ENCODE data around the gene FRMD4A.

FRMD4A gene

DNA sequence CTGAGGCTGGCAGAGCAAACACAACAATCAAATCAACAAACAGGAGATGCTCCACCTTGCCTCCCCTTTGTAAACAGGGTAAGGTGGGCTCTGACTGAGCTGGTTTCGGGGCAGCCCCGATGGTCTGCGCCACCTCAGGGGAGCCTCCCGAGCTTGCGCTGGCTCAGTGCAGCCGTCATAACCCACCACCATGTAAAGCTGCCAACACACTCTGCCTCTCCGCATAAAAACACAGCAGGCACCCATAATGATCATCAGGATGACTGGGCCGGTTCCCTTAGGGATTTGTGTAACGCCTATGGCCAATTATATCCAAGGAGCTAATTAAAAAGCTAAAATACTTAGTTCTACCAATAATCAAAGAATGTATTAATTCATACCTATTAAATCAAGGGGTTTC is 619.4 kb downstream of the FRMD4A start:
- no peak for DNase-seq

DNA sequence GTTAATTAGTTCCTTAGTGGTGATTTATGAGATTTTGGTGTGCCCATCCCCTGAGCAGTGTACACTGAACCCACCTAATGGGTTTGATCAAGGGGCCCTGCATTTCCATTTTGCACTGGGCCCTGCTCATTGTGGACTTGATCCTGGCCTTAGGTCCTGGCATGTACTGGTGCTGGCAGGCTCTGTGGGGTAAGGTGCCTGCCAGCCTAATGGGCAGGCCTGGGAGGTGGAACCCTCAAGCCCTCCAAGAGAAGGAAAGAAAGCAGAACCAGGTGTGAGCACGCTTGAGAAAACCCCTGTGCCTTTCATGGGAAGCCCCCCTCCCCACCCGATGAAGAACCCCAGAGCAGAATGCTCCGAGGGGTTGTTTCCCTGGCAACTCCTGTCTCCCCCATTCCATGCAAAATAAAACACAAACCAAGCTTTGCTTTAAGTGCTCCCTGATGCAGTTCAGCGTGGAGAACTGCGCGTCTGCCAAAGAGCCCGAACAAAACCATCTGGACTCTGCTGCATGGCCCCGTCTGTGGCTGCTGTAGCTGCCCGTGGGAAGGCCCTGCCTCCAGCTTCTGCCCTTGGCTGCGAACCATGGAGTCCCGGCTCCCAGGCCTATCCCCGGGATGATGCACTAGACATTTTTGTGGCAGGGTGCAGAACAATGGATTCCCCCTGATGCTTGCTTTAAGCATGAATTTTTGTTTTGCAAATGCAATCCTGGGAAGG is 620.6 kb downstream of the FRMD4A start:
- DNase-seq, result no peak

DNA sequence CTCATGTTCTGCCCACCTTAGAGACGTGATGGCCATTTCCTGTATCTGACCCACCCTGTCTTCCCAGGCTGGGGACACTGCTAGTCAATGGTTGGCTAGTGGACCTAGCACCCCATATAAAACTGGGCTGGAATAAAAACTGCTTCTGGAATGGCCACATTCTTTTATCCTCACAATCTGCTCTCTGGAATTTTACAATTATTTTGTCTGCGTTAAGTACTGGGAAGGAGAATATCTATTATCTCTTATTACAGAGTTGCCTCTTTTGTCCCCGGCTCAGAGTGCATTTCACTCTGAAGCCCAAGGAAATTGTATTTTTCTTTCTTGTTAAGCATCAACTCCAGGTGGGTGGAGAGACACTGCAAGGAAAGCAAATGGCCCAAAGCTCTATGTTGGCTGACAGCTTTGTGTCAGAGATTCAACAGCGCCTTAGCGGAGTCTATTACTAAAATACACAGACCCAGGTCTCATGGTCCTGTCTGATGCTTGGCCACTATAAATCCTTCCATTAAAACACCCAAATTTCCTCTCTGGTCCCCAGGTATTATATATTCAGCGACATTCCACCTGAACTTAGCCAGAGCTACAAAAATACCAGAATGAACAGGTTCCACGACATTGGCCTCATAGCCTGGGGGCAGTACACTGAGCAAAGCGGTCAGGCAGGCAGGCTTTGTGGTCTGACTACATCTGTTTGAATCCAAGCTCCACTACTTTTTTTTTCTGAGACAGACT is 622.3 kb downstream of the FRMD4A start:
- DNase-seq, result no peak

DNA sequence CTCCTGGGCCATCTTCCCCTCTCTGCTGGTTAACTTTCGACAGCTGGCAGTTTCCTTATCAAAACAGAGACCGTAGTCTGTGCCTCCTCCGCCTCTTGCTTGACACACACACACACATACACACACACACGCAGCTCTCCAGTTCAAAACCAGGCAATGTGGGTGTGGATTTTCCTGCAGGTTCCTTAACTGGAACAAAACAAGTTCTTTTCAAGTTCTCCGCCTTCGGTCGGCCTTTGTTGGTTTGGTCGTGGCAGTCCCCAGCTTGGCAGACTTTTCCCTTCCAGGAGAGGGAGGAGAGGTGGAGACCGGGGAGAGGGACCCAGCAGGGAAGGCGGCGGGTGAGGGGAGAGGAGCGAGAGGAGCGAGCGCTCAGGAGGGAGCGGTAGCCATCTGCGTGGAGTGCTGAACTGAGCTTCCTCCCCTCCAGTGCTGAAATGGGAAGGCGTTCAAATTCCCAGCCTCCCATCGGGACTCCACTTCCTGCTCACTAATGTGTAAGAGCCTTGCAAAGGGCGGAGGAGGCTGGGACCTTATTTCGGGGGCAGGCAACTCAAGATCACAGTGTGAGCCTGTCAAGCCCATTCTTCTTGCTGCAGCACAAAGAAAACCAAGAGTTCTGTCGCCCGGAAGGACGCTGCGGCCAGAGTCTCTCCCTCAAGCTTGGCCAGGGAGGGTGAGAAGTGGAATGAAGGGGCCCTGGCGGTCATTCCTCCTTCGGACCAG is 623.4 kb downstream of the FRMD4A start:
- no peak for DNase-seq

DNA sequence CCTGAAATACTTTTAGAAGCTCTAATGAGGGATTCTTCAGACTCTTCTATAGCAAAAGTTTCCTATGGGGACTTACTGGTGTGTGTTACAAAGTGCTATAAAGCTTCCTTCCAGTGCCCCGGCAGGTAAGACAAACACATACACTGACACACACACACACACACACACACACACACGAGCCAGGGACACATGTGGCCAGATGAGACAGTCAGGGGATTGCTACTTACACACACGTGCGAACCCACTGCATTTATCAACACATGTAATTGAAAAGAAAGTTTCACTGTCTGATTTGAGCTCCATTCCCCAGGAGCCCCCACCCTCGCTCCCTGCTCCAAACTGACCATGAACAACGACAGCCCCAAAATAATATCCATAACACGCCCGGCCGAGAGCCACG is 624.1 kb downstream of the FRMD4A start:
- DNase-seq, result no peak

DNA sequence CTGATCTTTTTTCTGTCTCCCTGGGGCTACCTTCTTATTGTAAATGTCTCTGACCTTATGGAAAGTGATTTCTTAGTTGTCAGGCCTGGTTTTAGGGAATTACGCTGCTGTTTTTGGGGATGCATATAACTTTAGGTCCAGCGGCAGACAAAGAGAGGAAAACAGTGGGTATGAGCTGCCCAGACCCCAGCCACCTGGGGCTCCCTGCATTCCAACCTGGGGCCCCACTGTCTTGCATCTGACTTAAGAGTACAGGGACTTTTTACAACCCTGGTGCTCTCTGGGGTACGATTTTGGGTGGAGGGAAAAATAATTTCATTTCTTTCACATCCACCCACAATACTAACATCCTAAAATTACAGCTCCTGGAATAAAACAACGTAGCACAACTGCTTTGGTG is 624.5 kb downstream of the FRMD4A start:
- no peak for DNase-seq

DNA sequence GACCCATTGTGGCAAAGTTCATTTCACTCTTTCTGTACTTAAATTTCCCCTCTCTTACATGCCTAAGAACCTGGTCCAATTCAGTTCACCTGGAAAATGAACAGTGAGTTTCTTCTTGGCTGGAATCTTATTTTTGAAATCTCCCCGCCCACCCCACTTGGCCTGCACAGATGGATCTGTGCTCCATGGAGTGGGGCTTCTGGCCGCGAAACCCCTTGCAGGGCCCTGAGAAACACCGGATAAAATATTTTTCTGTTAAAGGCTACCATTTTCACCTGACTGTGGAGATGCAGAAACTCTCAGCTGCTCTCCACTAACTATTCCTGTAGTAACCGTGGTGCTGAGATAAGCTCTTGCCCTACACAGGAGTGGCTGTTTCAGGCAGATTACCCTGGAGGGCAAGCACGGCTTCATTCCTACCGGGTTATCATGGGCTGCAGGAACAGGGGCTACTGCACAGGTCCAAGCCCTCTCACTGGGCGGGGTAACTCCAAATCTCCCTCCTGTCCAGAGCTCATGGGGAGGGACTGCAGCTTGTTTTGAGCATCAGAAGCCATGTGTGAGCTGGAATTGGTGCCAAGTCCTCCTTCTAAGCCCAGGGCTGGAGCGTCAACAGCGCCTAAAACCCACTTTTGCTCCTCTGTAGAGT is 625.1 kb downstream of the FRMD4A start:
- DNase-seq, result no peak

DNA sequence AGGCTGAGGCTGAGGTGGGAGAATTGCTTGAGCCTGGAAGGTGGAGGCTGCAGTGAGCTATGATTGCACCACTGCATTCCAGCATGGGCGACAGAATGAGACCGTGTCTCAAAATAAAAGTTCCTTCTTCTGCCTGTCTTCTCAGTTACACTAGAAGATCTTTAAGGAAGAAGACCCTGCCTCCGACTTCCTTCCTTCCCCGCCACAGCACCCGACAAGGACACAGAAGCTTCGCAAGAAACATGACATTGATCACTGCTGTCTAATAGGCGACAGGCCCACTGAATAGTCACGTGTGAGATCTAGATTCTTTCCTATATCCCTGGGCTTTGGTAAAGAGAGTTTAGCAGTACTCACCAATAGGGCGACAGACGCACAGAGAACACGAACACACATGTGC is 625.8 kb downstream of the FRMD4A start:
- DNase-seq, result no peak

DNA sequence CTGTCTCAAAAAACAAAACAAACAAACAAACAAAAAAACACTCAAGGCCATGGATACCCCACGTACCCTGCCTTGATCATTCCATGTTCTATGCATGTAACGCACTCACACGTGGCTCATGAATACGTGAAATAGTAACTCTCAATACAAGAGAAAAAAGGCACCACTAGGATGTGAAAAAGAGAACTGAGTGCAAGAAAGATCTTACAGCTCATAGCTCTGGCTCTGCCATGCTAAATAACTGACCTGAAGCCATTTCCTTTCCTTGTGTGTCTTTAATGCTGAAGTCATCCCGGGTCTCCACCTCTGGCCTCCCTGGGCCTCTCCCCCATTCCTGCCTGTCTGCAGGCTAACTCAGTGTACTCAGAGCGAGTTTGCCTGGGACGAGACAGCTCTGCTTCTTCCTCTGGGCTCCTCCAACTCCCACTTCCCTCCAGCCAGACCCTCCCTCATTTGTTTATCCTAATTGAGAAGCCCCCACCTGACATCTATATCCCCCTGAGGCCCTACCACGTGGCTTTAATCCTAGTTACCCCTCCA is 626.7 kb downstream of the FRMD4A start:
- DNase-seq, result no peak

DNA sequence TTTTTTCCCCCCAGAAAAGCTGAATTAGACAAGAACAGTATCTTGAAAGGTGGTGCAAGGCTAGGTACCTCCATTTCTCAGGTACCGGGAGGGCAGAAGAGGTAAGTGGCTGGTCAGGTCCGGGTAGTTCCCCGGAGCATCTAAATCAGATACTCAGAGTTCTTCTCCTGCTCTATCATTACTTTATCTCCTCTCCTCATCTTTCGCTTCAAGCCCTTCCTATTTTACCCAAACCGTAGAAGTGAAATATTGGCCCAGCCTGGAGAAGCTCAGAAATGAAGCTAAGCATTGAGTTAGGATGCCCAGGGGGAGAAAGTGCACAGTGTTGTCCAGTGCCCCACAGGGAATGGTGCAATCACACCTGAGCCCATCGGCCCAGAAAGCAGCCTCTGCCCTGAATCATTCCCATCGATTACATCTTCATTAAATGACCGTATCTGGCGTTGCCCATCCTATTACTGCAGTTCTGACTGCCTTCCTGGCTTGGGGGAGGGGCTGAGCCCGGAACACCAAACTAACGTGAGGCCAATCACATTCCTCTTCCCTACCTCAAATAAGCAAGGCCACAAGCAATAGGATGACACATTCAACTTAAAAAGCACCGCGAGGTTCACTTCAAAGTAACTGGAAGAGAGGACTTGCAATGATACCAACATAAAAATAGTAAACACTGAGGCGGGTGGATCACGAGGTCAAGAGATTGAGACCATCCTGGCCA is 627.5 kb downstream of the FRMD4A start:
- no peak for DNase-seq

DNA sequence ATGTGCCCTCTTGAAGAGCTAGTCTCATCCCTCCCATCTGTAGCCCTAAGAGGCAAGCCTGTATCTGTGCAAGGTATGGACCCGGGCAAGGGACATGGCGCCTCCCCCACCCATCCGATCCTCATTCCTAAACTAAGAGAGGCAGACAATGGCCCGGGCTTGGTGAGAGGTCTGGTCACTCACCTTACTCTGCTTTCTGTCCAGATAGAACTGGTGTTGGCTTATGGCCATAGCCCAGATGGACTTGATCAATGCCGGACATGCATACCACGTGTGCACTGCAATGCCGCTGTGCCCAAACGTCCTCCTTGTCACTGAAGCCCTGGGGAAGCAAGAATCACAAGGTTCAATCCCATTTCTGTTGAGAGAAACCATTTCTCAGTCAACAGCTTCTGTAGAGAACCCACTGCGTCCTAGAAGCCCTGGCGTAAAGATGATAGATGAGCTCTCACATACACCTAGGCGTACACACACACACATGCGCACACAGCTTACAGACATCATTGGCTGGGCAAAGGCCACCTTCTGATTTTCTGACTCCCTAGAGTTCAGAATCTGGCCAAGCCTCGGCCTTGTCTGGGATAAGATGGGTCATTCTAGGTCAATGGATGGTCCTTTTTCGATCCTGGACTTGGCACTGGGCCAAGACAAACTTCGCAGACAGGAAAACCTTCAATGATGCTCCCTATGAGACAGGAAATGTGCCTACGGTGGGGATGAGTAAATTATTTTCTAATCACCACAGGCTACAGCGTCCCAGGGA is 629.4 kb downstream of the FRMD4A start:
- DNase-seq, result no peak

DNA sequence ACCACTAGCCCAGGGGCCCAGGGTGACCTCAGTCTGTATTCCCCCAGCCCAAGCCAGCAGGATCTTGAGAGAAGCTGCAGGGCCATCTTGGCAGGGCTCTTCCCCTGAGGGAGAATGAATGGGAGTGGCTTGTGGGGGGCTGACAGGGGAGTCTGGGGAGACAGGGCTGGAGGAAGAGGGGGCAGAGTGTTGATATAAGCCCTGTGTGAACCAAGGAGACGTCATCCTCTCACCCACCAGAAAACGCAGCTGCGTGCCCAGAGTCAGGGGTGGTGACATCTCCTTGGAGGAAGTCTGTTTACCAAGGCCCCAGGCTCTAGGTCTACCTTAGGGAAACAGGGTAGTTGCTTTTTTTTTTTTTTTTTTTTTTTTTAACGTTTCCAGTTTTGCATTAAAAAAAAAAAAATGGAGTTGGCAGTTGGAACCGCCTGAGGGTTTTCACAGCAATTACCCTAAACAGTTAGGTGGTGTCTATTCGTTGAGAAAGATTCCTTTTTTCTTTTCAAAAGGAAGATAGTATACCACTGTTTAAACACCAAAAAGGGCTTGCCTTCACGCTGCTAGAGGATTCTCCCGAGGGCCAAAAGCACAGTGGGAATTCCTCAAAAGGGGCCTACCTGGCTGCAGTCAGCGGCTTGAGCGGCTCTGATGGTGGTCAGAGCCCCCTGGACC is 630.1 kb downstream of the FRMD4A start:
- no peak for DNase-seq

DNA sequence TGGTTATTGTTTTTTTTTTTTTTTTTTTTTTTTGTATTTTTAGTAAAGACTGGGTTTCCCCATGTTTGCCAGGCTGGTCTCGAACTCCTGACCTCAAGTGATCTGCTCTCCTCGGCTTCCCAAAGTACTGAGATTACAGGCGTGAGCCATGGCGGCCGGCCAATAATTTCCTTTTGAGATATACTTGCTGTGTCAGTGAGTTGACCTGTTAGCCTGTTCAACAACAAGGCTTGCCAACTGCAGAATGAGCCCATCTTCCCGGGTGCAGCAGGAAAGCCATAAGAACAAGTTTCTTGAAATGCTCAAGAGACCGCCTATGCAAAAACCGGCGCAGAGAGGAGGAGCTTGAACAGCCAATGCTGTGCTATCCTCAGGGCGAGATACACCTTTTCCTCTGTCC is 631.5 kb downstream of the FRMD4A start:
- no peak for DNase-seq

DNA sequence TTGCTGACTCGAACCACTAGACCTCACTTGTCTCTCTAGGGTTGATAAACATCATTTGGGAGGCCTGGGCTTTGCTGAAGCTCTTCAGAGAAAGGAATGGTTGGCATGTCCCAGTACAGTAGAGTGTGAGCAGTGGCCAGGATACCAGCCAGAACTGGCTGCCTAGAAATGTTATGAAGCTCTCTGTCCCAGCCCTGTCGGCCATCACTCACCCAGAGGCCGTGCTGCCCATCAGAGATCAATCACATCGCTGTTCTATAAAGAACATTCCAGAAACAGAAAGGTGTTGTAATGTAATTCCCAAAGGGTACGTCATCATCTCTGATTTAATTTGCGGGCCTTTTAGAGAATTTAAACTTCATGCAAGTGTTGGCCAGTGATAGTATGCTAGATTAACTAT is 632.5 kb downstream of the FRMD4A start:
- DNase-seq, result no peak

DNA sequence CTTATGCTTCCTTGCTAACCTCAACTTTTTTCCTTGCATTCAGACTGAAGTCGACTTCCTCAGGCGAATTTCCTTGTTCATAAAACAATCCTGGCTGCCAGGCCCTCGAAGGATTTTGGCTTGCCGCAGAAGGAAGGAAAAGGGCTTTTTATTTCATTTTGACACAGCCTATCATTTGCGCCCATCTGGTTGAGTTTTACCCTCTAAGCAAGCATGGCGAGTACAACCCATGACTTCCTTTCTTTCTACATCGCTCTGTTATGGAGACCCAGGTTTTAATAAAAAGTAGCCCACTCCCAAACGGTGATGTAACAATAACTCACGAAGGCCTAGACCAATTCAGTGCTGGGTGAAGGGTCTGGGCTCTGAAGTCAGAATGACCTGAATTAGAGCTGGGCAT is 634.7 kb downstream of the FRMD4A start:
- DNase-seq, result no peak

DNA sequence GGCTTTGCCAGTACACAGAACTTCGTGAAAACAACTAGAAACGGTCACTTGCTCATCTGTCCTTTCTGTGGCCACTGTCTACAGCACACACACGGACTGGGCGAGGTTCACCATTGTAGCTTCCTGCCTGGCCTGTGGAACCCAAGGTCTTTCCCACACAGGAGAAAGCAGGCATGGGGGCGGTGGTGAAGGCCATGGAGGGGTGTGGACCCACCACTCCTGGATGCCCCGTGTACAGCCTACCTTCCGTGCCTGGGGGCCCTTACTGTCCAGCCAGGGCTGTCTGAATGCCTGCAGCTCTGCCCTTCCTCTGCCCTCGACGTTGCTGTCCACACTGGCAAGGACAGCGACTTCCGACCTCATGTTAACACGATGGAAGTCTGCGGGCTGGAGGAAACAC is 635.1 kb downstream of the FRMD4A start:
- no peak for DNase-seq

DNA sequence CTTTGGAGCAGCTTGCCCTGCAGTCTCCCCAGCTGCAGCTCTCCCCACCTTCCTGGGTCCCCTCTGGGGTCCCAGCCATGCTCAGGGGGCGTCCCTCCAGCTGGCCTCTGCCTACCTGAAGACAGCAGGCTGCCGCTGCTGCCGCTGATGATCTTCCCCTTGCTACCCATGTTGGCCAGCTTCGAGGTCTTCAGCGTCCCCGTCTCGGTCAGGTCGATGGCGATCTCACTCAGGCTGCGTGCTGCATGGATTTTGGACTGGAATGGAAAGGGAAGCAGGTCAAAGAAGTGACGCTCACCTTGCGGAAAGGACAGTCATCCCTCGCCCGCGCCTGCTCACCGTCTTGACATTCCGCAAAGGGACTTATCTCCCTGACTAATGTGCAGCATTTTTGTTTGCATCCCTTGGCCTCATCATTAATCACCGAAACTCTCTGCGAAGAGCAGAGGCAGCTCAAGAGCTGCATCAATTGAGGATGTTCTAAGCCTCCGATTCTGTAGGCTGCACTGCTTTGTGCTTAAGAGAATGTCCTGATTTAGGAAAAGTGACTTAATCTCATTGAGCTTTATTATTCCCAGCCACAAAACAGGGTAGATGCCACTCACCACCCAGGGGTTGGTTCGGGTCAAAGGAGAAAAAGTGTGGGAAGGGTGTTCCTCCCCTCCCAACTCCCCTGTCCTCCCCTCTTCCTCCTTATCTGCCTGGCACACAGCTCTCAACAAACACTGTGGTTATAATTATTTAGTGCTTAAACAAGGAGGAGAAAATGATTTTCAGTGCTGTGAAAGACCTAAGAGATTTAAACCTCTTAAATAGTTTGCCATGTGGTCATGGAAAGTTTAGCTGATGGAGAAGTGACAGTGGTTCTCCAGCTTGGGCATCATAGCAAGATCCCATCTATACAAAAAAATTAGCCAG is 636.7 kb downstream of the FRMD4A start:
- DNase-seq, result no peak

DNA sequence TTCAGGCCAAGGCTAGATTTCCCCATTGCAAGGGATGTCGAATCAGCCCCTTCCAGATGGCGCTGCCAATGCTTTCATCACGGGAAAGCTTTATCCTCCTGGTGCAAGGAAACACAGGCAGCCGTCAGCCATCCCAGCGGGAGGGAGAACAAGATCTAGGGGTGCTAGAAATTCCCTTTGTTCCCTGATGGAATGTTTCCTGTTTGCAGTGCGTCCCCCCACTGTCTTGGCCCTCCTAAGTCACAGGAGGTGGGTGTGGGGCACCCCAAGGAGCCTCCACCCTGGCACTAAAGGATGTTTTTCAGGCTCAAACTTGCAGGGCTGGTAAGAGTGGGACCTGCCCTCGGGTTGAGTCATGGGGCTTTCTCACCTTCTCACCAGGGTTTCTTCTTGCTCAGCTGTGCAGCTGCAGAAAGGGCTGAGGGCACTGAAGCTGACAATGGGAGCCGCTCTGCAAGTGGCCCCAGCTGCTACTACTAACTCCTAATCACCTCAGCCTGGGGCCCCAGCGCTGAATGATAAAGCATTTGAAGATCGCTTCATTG is 640.4 kb downstream of the FRMD4A start:
- DNase-seq, result no peak

DNA sequence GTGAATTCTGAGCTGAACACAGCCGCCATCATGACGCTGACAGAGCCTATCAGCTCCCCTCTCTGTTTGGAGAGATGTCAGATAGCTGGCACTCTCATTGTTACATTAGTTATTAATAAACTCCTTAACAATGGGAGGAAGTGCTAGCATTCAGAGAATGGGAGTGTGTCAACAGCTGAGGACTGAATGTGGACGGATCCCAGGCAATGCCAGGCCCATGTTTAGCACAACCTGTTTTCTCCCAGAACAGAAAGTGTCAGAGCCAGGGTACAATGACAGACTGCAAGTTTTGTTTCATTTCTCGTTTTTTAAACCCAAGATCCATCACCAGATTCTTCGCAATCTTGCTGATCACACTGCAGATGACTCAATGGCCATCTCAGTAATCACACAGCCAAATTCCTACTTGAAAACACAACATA is 644.4 kb downstream of the FRMD4A start:
- no peak for DNase-seq

DNA sequence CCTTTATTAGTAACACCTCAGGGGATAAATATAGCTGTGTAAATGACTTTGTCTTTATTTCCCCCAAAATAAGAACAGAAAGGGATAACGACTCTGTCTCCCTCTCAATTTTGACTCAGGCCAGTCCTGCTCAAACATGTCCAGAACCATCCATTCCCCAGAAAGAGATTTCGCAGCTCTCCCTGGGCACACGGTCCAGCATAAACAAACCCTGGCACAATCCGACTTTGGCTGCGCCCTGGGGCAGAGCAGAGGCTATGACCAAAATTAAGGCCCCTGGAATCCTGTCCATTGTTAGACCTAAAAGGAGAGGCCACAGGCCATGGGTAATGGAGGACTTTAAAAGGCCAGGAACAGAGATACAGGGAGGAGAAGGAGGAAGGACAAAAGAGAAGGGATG is 644.8 kb downstream of the FRMD4A start:
- DNase-seq, result no peak
